ENCODE data around the gene OR10G8. TPM values are rescaled to one million over a fixed set of nuclear protein-coding genes. Genes with fewer than 3 reads are reported as not detected.

The OR10G8 gene, protein sequence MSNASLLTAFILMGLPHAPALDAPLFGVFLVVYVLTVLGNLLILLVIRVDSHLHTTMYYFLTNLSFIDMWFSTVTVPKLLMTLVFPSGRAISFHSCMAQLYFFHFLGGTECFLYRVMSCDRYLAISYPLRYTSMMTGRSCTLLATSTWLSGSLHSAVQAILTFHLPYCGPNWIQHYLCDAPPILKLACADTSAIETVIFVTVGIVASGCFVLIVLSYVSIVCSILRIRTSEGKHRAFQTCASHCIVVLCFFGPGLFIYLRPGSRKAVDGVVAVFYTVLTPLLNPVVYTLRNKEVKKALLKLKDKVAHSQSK
- total RNA-seq = not detected

DNA sequence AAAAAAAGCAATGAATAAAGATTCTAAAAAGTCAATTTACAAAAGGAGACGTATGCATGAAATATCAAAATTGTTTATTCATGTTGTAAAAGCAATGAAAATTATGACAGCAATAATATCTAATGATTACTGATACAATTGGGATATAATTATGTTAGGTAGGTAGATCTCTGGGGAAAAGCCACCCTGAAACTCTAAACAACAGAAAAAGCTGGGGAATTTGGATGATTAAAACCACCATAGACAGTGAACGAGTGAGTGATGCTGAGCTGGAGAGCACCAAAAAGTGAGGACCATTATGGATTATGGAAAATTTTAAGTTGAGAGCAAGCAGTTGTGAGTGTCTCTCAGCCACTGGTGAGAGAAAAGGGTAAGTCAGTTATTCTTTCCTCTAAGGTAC is at the start of gene OR10G8:
Gene OR10G8, plus strand, starts transcription at position 301 of the 400 bp plus-strand sequence. CDS start 2,825 bp downstream, outside the sequence.

DNA sequence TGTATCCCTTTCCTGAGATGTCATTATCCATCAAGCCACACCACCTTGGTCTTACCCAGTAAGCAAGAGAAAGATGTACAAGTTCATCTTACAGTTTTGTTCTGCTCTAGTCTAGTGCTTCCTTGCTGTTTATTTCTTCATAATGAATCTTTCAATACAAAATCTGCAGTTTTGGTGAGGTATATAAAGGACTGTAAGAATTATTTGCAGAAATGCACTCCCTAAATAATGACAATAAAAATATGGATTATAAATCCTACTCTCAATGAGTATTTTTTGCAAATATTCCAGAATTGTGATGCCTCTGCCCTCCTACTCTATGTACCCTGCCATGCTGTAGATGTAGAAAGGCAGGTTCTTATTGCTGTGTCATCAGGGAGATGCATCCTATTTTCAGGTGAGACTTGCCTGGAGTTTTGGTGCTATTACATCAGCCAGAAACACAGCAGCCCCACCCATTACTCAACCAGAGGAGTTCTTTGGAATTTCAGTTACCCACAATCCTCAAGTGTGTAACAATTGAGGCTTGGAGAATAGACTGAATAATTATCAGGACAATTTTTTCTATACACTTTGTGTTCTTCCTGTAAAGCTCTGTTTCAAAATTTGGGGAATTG is 48.8 kb upstream of the OR10G8 start, which contains the start of gene OR10S1:
Gene OR10S1, minus strand, starts transcription at position 51 of the 617 bp plus-strand sequence. CDS start 117 bp downstream, outside the sequence.

DNA sequence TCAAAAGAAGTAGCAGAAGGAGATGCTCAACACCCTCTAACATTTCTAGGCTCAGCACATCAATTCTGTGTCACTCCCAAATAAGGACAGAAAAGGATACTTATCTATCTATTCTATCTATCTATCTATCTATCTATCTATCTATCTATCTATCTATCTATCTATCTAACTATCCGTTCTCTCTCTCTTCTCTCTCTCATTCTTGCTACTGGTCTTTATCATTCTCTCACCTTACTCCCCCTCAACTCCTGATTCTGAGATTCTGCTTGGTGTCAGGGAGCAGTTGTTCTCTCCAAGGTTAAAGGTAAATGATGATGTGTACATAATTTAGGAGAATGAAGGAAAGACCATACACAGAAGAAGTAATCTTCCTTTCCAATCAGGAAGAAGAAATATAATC is 31.5 kb upstream of the OR10G8 start, which contains the start of gene OR10G6:
Gene OR10G6, minus strand, starts transcription at position 43 of the 400 bp plus-strand sequence. Its CDS starts 0 bp downstream, at position 43.

DNA sequence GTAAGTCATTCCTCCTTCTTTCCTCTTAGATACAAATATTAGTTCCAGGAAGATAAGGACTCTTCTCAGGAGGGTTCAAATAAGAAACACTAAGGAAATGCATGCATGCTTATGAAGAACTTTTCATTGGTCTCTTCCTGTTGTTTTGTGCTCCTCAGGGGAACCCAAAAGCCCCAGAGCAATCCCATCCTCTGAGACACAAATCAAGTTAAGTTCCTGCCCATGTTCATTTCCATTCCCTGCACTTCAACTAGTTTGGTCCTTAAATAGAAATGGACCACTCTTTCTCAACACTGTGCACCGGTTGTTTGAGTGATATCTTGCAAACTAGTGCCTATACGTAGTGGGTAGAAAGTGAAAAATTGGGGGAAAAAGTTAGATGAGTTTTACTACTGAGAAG is 13.9 kb upstream of the OR10G8 start, which contains the start of gene OR10G4:
Gene OR10G4, plus strand, starts transcription at position 301 of the 400 bp plus-strand sequence. CDS start 2,578 bp downstream, outside the sequence.

DNA sequence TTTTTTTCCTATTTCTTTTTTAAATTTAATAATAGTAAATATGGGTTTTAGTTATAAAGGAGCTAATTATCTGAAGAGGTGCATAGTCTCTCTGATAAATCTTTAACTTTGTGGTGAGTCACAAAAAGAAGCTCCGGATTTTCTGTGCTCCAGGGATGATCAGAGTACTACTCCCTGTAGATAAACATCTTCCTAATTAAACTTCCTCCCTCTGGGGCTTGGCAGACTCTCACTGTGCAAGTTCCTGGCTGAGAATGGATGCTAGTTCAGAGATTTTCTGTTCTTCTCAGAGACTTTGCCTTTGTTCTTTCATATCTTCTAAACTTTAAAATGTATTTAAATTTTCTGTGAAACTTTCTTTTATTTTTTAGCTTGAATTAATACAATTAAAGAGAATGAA is 14.7 kb downstream of the OR10G8 start, which contains the start of gene OR10G7:
Gene OR10G7, minus strand, starts transcription at position 72 of the 400 bp plus-strand sequence. CDS start 2,324 bp downstream, outside the sequence.

Other genes starting within 250 kb of the OR10G8 start
- gene OR6M1, start 220.4 kb upstream of the OR10G8 start, total RNA-seq = not detected
- not detected for gene TMEM225, start 141.1 kb upstream of the OR10G8 start, total RNA-seq
- not detected for gene OR8D4, start 124.6 kb upstream of the OR10G8 start, total RNA-seq
- gene OR4D5, start 87.2 kb upstream of the OR10G8 start, total RNA-seq = not detected
- gene OR6T1, start 83.0 kb upstream of the OR10G8 start, total RNA-seq = not detected
- not detected for gene OR10S1, start 49.0 kb upstream of the OR10G8 start, total RNA-seq
- not detected for gene OR10G6, start 31.6 kb upstream of the OR10G8 start, total RNA-seq
- not detected for gene OR10G4, start 13.8 kb upstream of the OR10G8 start, total RNA-seq
- gene OR10G9, start 3.8 kb upstream of the OR10G8 start, total RNA-seq = not detected
- not detected for gene OR10G7, start 14.5 kb downstream of the OR10G8 start, total RNA-seq
- 4.1 TPM for gene VWA5A, start 88.7 kb downstream of the OR10G8 start, total RNA-seq
- gene OR10D3, start 156.5 kb downstream of the OR10G8 start, total RNA-seq = not detected
- not detected for gene OR8G1, start 214.3 kb downstream of the OR10G8 start, total RNA-seq
- not detected for gene OR8G5, start 229.6 kb downstream of the OR10G8 start, total RNA-seq